Cardiac fibroblast (primary cell): ENCODE data around the gene TSPOAP1.

ENCODE experiments used
- DNase-seq, 2 donors: peaks; one replicate each; pipeline versions ENCODE4 v3.0.0 to v3.0.0-alpha.2; 2010; ENCODE audit warnings: low read depth in 2 of 2
- H3K4me3 ChIP-seq, 2 donors: replicated peaks in 1 of 2; 1 replicate in 1 of 2; 2 replicates in 1 of 2; pipeline ENCODE4 v1.5.1; 2011; ENCODE audit warnings: low read depth in 2 of 2, low read length in 2 of 2, mild to moderate bottlenecking in 2 of 2, moderate library complexity in 1 of 2
- CTCF ChIP-seq: IDR thresholded peaks from one replicate; pipeline ENCODE4 v1.5.1; 2011; ENCODE audit warnings: low read depth, mild to moderate bottlenecking, low read length, inconsistent platforms

Gene TSPOAP1

GRCh38 chr17:58335779-58336455 lies 7.3 kb upstream of the TSPOAP1 start:
- no peak overlapping the region for H3K4me3 ChIP-seq
- no peak for TF ChIP-seq CTCF
- DNase-seq: no peak

GRCh38 chr17:58335061-58335731 lies 6.6 kb upstream of the TSPOAP1 start:
- no peak for DNase-seq
- no peak overlapping the region for H3K4me3 ChIP-seq
- TF ChIP-seq CTCF: no peak

DNA sequence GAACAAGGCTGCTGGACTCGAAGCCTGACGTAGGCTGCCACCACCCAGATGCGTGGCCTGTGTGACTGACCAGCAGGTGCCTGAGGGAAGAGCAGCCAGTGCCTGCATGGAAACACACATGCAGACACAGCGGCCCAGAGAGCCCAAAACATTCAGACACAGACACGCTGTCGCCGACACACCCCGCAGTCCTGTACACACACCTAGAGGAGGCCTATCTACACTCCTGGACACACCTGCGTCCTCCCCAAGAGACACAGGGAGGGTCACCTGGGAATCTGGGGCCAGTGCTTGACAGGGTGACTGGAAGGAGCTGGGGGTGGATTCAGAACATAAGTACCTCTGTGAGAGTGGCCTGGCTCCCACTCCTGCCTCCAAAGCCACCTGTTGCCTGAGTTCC lies 6.1 kb upstream of the TSPOAP1 start:
- DNase-seq: no peak
- no peak for TF ChIP-seq CTCF
- H3K4me3 ChIP-seq: no peak overlapping the region

GRCh38 chr17:58334256-58334655 lies 5.7 kb upstream of the TSPOAP1 start:
- DNase-seq: no peak
- no peak overlapping the region for H3K4me3 ChIP-seq
- TF ChIP-seq CTCF: no peak

DNA sequence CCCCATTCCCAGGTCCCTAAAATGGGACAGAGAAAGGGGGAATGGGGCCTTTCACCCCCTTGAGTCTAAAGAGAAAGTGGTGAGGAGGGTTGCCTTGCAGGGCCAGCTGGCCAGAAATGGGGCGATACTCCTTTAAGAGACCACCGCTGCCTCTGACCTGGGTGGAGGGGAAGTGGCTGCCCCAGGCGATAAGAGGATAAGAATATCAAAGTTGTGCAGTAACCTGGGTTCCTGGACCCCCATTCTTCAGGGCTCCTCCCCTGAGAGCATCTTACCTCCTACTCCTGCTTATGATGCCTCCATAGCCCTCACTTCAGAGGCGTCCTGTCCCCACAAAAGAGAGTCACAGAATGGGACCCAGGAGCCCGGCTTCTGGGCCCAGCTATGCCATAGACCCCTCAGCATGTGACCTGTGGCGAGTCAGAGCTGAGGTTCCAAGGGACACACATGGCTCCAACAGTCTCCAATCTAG lies 5.2 kb upstream of the TSPOAP1 start:
- no peak for TF ChIP-seq CTCF
- DNase-seq: no peak
- no peak overlapping the region for H3K4me3 ChIP-seq

GRCh38 chr17:58332778-58333735 lies 4.5 kb upstream of the TSPOAP1 start:
- no peak for TF ChIP-seq CTCF
- no peak for DNase-seq
- no peak overlapping the region for H3K4me3 ChIP-seq
